ENCODE results near the gene LHCGR. TPM values are rescaled to one million over a fixed set of nuclear protein-coding genes. Genes with fewer than 3 reads are reported as not detected.

The LHCGR gene
- total RNA-seq, 1 experiment from 2014 or later: 0.31 TPM

DNA sequence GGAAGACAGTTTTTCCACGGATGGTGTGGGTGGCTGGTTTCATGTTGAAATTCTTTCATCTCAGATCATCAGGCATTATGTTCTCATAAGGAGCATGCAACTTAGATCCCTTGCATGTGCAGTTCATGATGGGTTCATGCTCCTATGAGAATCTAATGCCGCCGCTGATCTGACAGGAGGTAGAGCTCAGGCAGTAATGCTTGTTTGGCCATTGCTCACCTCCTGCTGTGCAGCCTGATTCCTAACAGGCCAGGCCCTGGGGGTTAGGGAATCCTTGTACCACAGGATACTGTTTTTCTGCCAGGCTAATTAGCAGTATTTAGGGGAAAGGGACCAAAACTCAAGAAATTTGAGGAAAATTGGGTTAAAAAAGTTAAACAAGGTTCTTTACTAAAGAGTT is 5.3 kb upstream of the LHCGR start:
- TF ChIP-seq GRHL2 (CRISPR knock-in tag; IDR thresholded peaks at IDR 0.05; ENCODE audit: insufficient replicate concordance, severe bottlenecking) (no peak), GABPB1 (CRISPR knock-in tag; IDR thresholded peaks at IDR 0.05) (no peak), ZNF138 (CRISPR knock-in tag; conservative IDR thresholded peaks at IDR 0.05) (no peak)
- H3K27me3 Mint-ChIP-seq (ENCODE audit: low read depth): peaks cover 12% of the 10 kb centered on the region
- no peak overlapping the region for H3K4me3 Mint-ChIP-seq
- ATAC-seq: no peak
- H3K4me1 Mint-ChIP-seq: peaks cover 5% of the 10 kb centered on the region
- peaks cover 17% of the 10 kb centered on the region for H3K36me3 Mint-ChIP-seq
- H3K27ac Mint-ChIP-seq: no peak overlapping the region
- peaks cover 23% of the 10 kb centered on the region for H3K9me3 Mint-ChIP-seq
- peak; percentile 27 for DNase-seq (ENCODE audit: low spot score)
- POLR2A ChIA-PET: interaction anchor here (0.6 kb wide), 1 partner anchor 147 kb away, joined by 4 read pairs; no protein-coding TSS in a partner anchor
- CTCF ChIA-PET: no interaction called here

DNA sequence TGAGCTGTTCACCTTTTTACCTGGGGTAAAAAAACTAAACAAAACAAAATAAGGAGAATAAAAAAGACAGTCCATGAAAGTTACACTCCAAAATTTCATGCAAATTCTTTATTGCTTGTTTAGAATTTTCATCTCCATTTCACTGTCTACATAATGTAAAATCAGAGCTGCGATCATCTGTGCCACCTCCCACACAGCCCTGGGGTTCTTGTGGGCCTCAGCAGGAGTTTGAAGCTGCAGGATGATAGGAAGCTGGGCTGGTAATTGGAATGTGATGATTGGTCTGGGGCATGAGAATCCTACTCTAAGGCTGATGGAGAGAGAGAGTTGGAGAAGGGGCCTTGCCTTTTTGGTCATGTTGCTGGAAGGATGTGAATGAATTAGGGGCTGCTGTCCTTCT is 4.2 kb upstream of the LHCGR start:
- Mint-ChIP-seq H3K4me1 (peaks cover 12% of the 10 kb centered on the region), H3K9me3 (peaks cover 19% of the 10 kb centered on the region), H3K4me3 (no peak overlapping the region), H3K27ac (no peak overlapping the region), H3K27me3 (ENCODE audit: low read depth) (peaks cover 17% of the 10 kb centered on the region), H3K36me3 (peaks cover 17% of the 10 kb centered on the region)
- POLR2A ChIA-PET: no interaction called here
- DNase-seq (ENCODE audit: low spot score): no peak
- TF ChIP-seq ZNF317 (CRISPR knock-in tag; IDR thresholded peaks at IDR 0.05; ENCODE audit: borderline replicate concordance, low read depth) (no peak), ZBTB21 (CRISPR knock-in tag; IDR thresholded peaks at IDR 0.05; ENCODE audit: borderline replicate concordance) (no peak), ZNF671 (CRISPR knock-in tag; IDR thresholded peaks at IDR 0.05) (no peak), AFF4 (CRISPR knock-in tag; IDR thresholded peaks at IDR 0.05; ENCODE audit: borderline replicate concordance) (no peak)
- ATAC-seq: no peak
- CTCF ChIA-PET: no interaction called here

DNA sequence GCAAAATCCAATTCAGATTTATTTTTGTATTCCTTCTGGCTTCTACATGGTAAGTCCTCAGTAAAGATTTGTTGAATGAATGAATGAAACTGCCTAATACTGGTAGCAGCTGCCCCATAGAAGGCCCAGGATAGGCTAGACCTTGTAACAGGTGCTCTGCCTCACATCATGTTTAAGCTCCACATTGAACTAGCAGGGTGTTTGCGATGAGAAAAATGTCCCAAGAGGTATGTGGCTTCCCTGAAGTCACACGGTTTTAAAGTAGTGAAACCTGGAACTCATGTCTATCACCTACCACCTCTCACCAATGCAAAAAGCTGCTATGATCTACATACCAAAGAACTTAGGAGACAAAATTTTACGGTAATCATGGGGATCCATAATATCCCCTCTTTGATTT is 765 bp upstream of the LHCGR start:
- ChIA-PET CTCF (no interaction called here), POLR2A (no interaction called here)
- no peaks in the 10 kb centered on the region for H3K9me3 Mint-ChIP-seq
- H3K27ac Mint-ChIP-seq: no peak overlapping the region
- H3K4me1 Mint-ChIP-seq: peaks cover 35% of the 10 kb centered on the region
- DNase-seq (ENCODE audit: low spot score): no peak
- TF ChIP-seq ZNF423 (CRISPR knock-in tag; IDR thresholded peaks at IDR 0.05) (no peak), MXD4 (CRISPR knock-in tag; IDR thresholded peaks at IDR 0.05; ENCODE audit: borderline replicate concordance) (no peak), OVOL2 (CRISPR knock-in tag; IDR thresholded peaks at IDR 0.05; ENCODE audit: borderline replicate concordance) (no peak), GABPB1 (CRISPR knock-in tag; IDR thresholded peaks at IDR 0.05) (no peak), FOXP4 (CRISPR knock-in tag; IDR thresholded peaks at IDR 0.05) (no peak), MYBL2 (CRISPR knock-in tag; IDR thresholded peaks at IDR 0.05) (no peak)
- H3K4me3 Mint-ChIP-seq: peak overlapping the region; percentile 69
- H3K36me3 Mint-ChIP-seq: no peaks in the 10 kb centered on the region
- H3K27me3 Mint-ChIP-seq (ENCODE audit: low read depth): peaks cover 26% of the 10 kb centered on the region
- ATAC-seq: no peak

DNA sequence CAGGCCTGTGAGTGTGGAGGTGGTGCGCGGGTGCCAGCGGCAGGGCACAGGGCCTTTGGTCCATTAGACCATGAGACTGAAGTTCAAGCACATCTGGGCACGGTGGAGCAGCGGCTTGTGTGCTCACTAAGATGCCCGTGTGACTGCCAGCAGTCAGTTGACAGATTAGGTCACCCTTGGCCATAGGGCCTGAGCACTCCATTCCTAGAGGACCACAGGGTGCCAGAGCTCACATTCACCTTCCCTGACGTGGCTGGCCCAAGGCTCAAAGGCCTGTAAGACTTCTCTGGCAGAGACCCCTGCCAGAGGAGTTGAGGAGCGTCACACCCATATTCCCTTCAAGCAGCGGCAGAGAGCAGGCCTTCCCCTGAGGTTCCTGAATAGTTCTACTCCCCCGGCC is 650 bp downstream of the LHCGR start:
- peaks cover 35% of the 10 kb centered on the region for H3K4me1 Mint-ChIP-seq
- CTCF ChIA-PET: no interaction called here
- H3K27ac Mint-ChIP-seq: no peak overlapping the region
- DNase-seq (ENCODE audit: low spot score) (no peak), ATAC-seq (peak; percentile 42)
- peak overlapping the region; percentile 69 for H3K4me3 Mint-ChIP-seq
- POLR2A ChIA-PET: no interaction called here
- no peaks in the 10 kb centered on the region for H3K36me3 Mint-ChIP-seq
- no peaks in the 10 kb centered on the region for H3K9me3 Mint-ChIP-seq
- H3K27me3 Mint-ChIP-seq (ENCODE audit: low read depth): peaks cover 26% of the 10 kb centered on the region
- TF ChIP-seq, protein P1, sequence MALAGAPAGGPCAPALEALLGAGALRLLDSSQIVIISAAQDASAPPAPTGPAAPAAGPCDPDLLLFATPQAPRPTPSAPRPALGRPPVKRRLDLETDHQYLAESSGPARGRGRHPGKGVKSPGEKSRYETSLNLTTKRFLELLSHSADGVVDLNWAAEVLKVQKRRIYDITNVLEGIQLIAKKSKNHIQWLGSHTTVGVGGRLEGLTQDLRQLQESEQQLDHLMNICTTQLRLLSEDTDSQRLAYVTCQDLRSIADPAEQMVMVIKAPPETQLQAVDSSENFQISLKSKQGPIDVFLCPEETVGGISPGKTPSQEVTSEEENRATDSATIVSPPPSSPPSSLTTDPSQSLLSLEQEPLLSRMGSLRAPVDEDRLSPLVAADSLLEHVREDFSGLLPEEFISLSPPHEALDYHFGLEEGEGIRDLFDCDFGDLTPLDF (CRISPR knock-in tag; IDR thresholded peaks at IDR 0.05): no peak
- TF ChIP-seq ZBTB21 (CRISPR knock-in tag; IDR thresholded peaks at IDR 0.05; ENCODE audit: borderline replicate concordance): no peak
- no peak for TF ChIP-seq ZNF512 (CRISPR knock-in tag; IDR thresholded peaks at IDR 0.05; ENCODE audit: borderline replicate concordance)
- TF ChIP-seq, protein P2, sequence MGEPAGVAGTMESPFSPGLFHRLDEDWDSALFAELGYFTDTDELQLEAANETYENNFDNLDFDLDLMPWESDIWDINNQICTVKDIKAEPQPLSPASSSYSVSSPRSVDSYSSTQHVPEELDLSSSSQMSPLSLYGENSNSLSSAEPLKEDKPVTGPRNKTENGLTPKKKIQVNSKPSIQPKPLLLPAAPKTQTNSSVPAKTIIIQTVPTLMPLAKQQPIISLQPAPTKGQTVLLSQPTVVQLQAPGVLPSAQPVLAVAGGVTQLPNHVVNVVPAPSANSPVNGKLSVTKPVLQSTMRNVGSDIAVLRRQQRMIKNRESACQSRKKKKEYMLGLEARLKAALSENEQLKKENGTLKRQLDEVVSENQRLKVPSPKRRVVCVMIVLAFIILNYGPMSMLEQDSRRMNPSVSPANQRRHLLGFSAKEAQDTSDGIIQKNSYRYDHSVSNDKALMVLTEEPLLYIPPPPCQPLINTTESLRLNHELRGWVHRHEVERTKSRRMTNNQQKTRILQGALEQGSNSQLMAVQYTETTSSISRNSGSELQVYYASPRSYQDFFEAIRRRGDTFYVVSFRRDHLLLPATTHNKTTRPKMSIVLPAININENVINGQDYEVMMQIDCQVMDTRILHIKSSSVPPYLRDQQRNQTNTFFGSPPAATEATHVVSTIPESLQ (CRISPR knock-in tag; IDR thresholded peaks at IDR 0.05): no peak
- TF ChIP-seq, protein P3, sequence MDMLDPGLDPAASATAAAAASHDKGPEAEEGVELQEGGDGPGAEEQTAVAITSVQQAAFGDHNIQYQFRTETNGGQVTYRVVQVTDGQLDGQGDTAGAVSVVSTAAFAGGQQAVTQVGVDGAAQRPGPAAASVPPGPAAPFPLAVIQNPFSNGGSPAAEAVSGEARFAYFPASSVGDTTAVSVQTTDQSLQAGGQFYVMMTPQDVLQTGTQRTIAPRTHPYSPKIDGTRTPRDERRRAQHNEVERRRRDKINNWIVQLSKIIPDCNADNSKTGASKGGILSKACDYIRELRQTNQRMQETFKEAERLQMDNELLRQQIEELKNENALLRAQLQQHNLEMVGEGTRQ (CRISPR knock-in tag; IDR thresholded peaks at IDR 0.05): no peak
